KBM-7 (cell line): ENCODE results near the gene CLEC19A.
"Not testable (repeated sequence)": the region's sequence is repeated elsewhere in the genome, so short reads cannot be mapped to it uniquely, and the experiment has no call there.

Experiments used
- DNase-seq: peaks from one replicate; pipeline ENCODE4 v3.0.0-alpha.2; 2015
- in situ Hi-C: fragments of 300-500 bp; cut with MboI; formaldehyde crosslinking; loops from 2 replicates; pipeline ENCODE4 v1.14.3; 2020; ENCODE audit warnings: low sequenced_read_pairs, low pct_unique_long_range_greater_than_20kb, mixed read lengths

CLEC19A gene

GRCh38 chr16:19314718-19315425 lies 29.3 kb downstream of the CLEC19A start:
- in situ Hi-C loops, result no loop called here
- DNase-seq, result no peak

GRCh38 chr16:19315889-19316433 lies 30.4 kb downstream of the CLEC19A start:
- DNase-seq, result no peak
- in situ Hi-C loops, result no loop called here

DNA sequence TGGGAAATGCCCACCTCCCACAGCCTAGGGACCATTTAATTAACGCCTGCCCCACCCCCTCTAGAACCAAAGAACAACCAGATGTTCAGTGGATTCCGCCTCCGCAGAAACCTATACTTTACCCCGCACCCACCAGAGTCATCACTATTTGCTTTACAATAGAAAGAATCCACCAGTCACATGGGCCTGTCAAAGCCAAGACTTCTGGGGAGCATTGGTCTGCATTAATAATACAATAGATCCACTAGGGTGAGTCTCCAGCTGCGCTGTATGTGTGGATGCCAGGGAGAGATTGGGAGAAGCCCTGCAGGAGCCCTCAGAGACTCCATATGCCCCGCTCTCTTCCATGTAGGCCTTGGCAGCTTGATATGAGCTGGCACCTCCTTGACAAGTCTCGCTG lies 31.3 kb downstream of the CLEC19A start:
- in situ Hi-C loops, result no loop called here
- no peak for DNase-seq

GRCh38 chr16:19321186-19321585 lies 35.7 kb downstream of the CLEC19A start:
- in situ Hi-C loops, DNase-seq: not testable (repeated sequence)

- in situ Hi-C loops, result no loop called here
- no peak for DNase-seq
Observed at GRCh38 chr16:19323596-19323995, 38.1 kb downstream of the CLEC19A start.

DNA sequence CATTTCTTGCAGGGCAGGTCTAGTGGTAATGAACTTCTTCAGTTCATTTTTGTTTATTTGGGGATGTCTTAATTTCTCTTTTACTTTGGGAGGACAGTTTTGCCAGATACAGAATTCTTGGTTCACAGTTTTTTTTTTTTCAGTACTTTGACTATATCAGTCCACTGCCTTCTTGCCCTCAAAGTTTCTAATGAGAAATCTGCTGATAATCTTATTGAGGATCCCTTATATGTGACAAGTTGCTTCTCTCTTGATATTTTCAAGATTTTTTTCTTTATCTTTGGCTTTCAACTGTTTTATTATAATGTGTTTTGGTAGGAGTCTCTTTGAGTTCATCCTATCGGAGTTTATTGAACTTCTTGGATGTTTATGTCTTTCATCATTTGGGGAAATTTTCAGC lies 42.8 kb downstream of the CLEC19A start:
- in situ Hi-C loops, result no loop called here
- DNase-seq, result no peak

GRCh38 chr16:19329932-19330331 lies 44.4 kb downstream of the CLEC19A start:
- in situ Hi-C loops, result no loop called here
- DNase-seq, result no peak

DNA sequence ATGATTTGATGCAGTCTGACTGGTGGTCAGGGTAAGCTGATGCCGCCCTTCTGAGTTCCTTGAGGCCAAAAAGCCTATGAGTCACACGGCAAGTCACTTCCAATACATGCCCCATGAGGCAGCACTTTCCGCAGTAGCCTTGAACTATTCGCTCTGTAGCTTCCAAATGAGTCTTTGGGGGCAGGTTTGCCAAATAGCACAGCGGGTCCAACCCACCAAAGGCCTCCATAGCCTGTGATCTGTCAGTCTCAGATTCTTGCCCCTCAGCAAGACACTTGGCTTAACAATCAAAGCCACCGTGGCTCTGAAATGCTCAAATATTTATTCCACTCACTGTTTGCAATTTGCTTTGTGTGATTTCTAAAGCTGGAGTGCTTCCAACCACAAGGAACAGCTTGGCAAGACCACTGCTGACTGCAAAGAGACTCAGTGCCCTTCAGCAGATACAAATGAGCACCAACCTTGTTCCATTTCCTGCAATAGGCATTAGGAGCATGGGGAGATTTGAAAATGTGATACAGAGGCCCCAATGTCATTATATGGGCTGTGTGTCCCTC lies 45.4 kb downstream of the CLEC19A start:
- no peak for DNase-seq

DNA sequence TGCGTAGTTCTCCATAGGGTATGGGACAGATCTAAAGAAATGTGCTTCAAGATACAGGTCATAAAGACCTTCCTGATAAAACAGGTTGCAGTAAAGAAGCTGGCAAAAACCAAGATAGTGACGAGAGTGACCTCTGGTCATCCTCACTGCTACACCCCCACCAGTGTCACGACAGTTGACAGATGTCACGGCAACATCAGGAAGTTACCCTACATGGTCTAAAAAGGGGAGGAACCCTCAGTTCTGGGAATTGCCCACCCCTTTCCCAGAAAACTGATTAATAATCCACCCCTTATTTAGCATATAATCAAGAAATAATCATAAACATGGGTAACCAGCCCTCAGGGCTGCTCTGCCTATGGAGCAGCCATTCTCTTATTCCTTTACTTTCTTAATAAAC lies 46.3 kb downstream of the CLEC19A start:
- in situ Hi-C loops, result no loop called here
- DNase-seq, result no peak

More for the DNA sequence above, 45.4 kb downstream of the CLEC19A start:
- in situ Hi-C loops, result no loop called here

- no peak for DNase-seq
- in situ Hi-C loops, result no loop called here
Observed at GRCh38 chr16:19338335-19338734, 52.8 kb downstream of the CLEC19A start.

GRCh38 chr16:19344224-19344801 lies 58.8 kb downstream of the CLEC19A start:
- in situ Hi-C loops, result no loop called here
- no peak for DNase-seq

GRCh38 chr16:19344980-19345379 lies 59.4 kb downstream of the CLEC19A start:
- in situ Hi-C loops, result no loop called here
- DNase-seq, result no peak

DNA sequence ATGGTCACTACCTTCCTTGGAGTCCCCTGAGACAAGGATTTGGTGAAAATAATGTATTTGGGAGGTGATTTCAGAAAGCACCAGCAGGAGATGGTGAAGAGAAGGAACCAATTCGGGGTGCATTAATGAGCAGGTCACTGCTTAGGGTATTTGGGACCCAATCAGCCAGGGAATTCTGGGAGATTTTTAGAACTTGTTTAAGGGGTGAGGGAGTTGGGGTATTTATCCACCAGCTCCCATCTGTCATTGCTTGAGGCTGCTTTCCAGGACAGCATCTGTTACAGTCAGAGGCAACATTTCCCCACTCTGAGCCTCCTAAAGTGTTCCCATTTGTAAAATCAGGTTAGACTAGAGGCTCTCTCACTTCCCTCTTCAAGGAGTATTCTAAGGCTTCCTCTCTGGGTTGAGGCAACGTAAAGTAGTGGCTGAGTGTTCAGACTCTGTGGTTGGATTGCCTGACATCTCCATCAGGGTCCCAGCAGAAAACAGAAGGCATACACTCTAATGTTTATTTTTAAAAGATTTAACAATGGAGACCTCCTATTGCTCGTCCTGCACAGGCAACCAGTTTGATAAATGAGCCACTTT lies 60.9 kb downstream of the CLEC19A start:
- no peak for DNase-seq
- in situ Hi-C loops, result no loop called here

- in situ Hi-C loops, result no loop called here
- DNase-seq, result no peak
Observed at GRCh38 chr16:19348125-19348524, 62.6 kb downstream of the CLEC19A start.

GRCh38 chr16:19348578-19349315 lies 63.2 kb downstream of the CLEC19A start:
- DNase-seq, result no peak
- in situ Hi-C loops, result no loop called here

- in situ Hi-C loops, result no loop called here
- no peak for DNase-seq
Observed at GRCh38 chr16:19354371-19354770, 68.8 kb downstream of the CLEC19A start.

DNA sequence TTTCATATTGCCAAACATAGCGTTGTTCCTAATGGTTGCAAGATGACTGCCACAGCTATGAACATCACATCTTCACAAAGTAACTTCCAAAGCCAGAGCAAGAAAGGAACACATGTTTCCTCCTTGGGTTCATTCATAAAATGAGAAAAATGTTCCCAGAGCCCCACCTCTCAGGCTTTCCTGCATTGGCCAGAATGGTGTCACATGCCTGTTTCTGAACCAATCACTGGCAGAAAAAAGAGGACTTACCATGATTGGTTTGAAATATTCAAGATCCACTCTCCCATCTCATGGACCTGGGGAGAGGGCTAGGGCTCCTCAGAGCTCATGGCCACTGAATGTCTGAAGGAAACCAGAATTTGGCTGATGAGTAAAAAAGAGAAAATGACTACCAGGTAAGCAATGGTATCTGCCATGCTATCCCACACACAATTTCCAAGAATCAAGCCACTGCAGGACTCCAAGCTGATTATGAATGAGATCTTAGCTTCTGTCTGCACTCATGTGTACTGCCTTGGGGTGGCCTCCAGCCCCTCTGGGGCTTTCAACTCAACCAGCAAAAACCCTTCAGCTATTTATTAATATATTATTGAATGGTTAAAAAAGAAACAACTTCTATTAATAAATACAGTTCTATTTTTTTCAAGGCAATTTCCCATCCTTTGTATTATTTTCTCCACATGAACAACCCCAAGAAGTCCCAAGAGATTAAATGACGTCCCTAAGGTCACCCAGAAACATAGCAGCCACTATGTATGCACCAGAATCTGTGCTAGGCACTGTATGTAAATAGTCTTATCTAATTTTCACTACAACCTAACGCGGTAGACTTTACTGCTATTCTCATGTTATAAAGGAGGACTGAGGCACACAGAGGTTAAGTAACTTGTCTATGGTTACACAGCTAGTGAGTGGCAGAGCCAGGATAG lies 70.8 kb downstream of the CLEC19A start:
- no peak for DNase-seq
- in situ Hi-C loops, result no loop called here

GRCh38 chr16:19359556-19359955 lies 74.0 kb downstream of the CLEC19A start:
- no peak for DNase-seq
- in situ Hi-C loops, result no loop called here
